HG03135 (cell line): Measurements from ENCODE around the gene LILRB3.
"Not testable (repeated sequence)": the region's sequence is repeated elsewhere in the genome, so short reads cannot be mapped to it uniquely, and the experiment has no call there.

Experiments used
- ATAC-seq: cut with Tn5 transposase; IDR thresholded peaks from one replicate; pipeline ENCODE4 v1.9.1; 2021; ENCODE audit warnings: mild to moderate bottlenecking, moderate library complexity; ENCODE audit not compliant: unreplicated experiment

LILRB3 gene

GRCh38 chr19:54191011-54191810, 31.6 kb downstream of the LILRB3 start, which contains the start of gene TSEN34:
Gene TSEN34 (plus strand): TSS chr19:54191308. CDS start chr19:54191365, 57 bp downstream.
- ATAC-seq: peak; percentile 33

- peak; percentile 49 for ATAC-seq
Observed at GRCh38 chr19:54190503-54191010, 32.2 kb downstream of the LILRB3 start.

GRCh38 chr19:54189735-54190502, 32.9 kb downstream of the LILRB3 start:
- peak; percentile 49 for ATAC-seq

GRCh38 chr19:54189145-54189734, 33.6 kb downstream of the LILRB3 start, which contains the start of gene MBOAT7:
Gene MBOAT7 (minus strand): TSS chr19:54189580. CDS start chr19:54188508, 1,072 bp downstream.
- ATAC-seq: peak; percentile 19

GRCh38 chr19:54188215-54188871, 34.5 kb downstream of the LILRB3 start:
- no peak for ATAC-seq

- no peak for ATAC-seq
Observed at GRCh38 chr19:54186934-54187381, 35.8 kb downstream of the LILRB3 start.

- no peak for ATAC-seq
Observed at GRCh38 chr19:54186351-54186750, 36.5 kb downstream of the LILRB3 start.

- ATAC-seq: no peak
Observed at GRCh38 chr19:54183431-54183830, 39.4 kb downstream of the LILRB3 start.

- ATAC-seq: not testable (repeated sequence)
Observed at GRCh38 chr19:54181894-54182293, 40.9 kb downstream of the LILRB3 start.

- no peak for ATAC-seq
Observed at GRCh38 chr19:54180691-54181091, 42.1 kb downstream of the LILRB3 start.

GRCh38 chr19:54179921-54180461, 42.8 kb downstream of the LILRB3 start:
- ATAC-seq: no peak

GRCh38 chr19:54179262-54179852, 43.5 kb downstream of the LILRB3 start:
- ATAC-seq: no peak

GRCh38 chr19:54178581-54179261, 44.1 kb downstream of the LILRB3 start:
- ATAC-seq: no peak

GRCh38 chr19:54173951-54174834, 48.6 kb downstream of the LILRB3 start:
- ATAC-seq: no peak

- ATAC-seq: no peak
Observed at GRCh38 chr19:54173359-54173699, 49.5 kb downstream of the LILRB3 start.

GRCh38 chr19:54172471-54173358, 50.1 kb downstream of the LILRB3 start, which contains the start of gene TMC4:
Gene TMC4 (minus strand): TSS chr19:54173160. CDS start chr19:54173117, 43 bp downstream.
- ATAC-seq: no peak

- not testable (repeated sequence) for ATAC-seq
Observed at GRCh38 chr19:54171736-54172431, 50.9 kb downstream of the LILRB3 start.
